GM23338 (cell line): ENCODE measurements around the gene EPC1. TPM values are rescaled to one million over a fixed set of nuclear protein-coding genes. Genes with fewer than 3 reads are reported as not detected.
A peak's percentile ranks its signal among the peaks of the same experiment; 100 is the strongest.

Experiments used
- ATAC-seq: fragments of 200-7000 bp; cut with Tn5 transposase; 3 replicates; pipeline ENCODE4 v1.9.1; 2020
- DNase-seq: peaks from one replicate; pipeline ENCODE4 v3.0.0-alpha.2; 2015; ENCODE audit warnings: low spot score
- H2AFZ ChIP-seq: fragments of 200-600 bp; sonication (generic); 2 replicates; pipeline ENCODE4 v1.8.0; 2016; ENCODE audit warnings: antibody characterized with exemption, mild to moderate bottlenecking, moderate library complexity
- H3F3A ChIP-seq: fragments of 200-600 bp; sonication (generic); replicated peaks from 2 replicates; pipeline ENCODE4 v1.8.0; 2017; ENCODE audit warnings: antibody characterized with exemption, mixed run types, low read depth
- H3K27ac ChIP-seq: fragments of 200-600 bp; sonication (generic); 2 replicates; pipeline ENCODE4 v1.6.1; 2016; ENCODE audit warnings: low read depth
- H3K27me3 ChIP-seq: fragments of 200-600 bp; sonication (generic); 2 replicates; pipeline ENCODE4 v1.8.0; 2016; ENCODE audit warnings: mild to moderate bottlenecking, mixed run types, moderate library complexity; ENCODE audit not compliant: insufficient read depth
- H3K36me3 ChIP-seq: fragments of 200-600 bp; sonication (generic); 2 replicates; pipeline ENCODE4 v1.8.0; 2016; ENCODE audit warnings: mild to moderate bottlenecking; ENCODE audit not compliant: insufficient read depth
- H3K4me1 ChIP-seq: fragments of 200-600 bp; sonication (generic); 2 replicates; pipeline ENCODE4 v1.8.0; 2016; ENCODE audit warnings: mild to moderate bottlenecking, moderate library complexity; ENCODE audit not compliant: insufficient read depth
- H3K4me2 ChIP-seq: fragments of 200-600 bp; sonication (generic); 2 replicates; pipeline ENCODE4 v1.7.1; 2017; ENCODE audit warnings: mixed run types
- H3K4me3 ChIP-seq: fragments of 200-600 bp; sonication (generic); 2 replicates; pipeline ENCODE4 v1.6.1; 2016; ENCODE audit warnings: mixed run types
- H3K79me2 ChIP-seq: fragments of 200-600 bp; sonication (generic); replicated peaks from 2 replicates; pipeline ENCODE4 v1.8.0; 2017; ENCODE audit warnings: mild to moderate bottlenecking; ENCODE audit not compliant: insufficient read depth
- H3K9me2 ChIP-seq: fragments of 200-600 bp; sonication (generic); 2 replicates; pipeline ENCODE4 v1.8.0; 2017; ENCODE audit not compliant: insufficient read depth
- H4K20me1 ChIP-seq: fragments of 200-600 bp; sonication (generic); replicated peaks from 2 replicates; pipeline ENCODE4 v1.8.0; 2017; ENCODE audit warnings: mild to moderate bottlenecking; ENCODE audit not compliant: insufficient read depth
- H3K27ac Mint-ChIP-seq: 2 replicates; pipeline ENCODE4 v1.8.0; 2020; ENCODE audit warnings: inconsistent platforms, mild to moderate bottlenecking, moderate library complexity, mixed read lengths
- H3K27me3 Mint-ChIP-seq: 3 replicates; pipeline ENCODE4 v1.8.0; 2022; ENCODE audit warnings: low read depth, mild to moderate bottlenecking, moderate library complexity, mixed read lengths, inconsistent platforms; ENCODE audit not compliant: insufficient read depth, poor library complexity
- H3K36me3 Mint-ChIP-seq: 3 replicates; pipeline ENCODE4 v1.8.0; 2021; ENCODE audit warnings: low read depth, mild to moderate bottlenecking, inconsistent platforms, moderate library complexity, mixed read lengths
- H3K4me1 Mint-ChIP-seq: 3 replicates; pipeline ENCODE4 v1.8.0; 2020; ENCODE audit warnings: mild to moderate bottlenecking, inconsistent platforms, mixed read lengths
- H3K4me3 Mint-ChIP-seq: 3 replicates; pipeline ENCODE4 v1.8.0; 2021; ENCODE audit warnings: moderate library complexity, mild to moderate bottlenecking, inconsistent platforms, mixed read lengths
- H3K9me3 Mint-ChIP-seq: 3 replicates; pipeline ENCODE4 v1.8.0; 2020; ENCODE audit warnings: moderate library complexity, mild to moderate bottlenecking, inconsistent platforms, mixed read lengths
- CTCF ChIP-seq, 2 experiments: fragments of 200-600 bp in 1 of 2; sonication (generic) in 1 of 2; conservative IDR thresholded peaks; 2 replicates each; pipeline versions ENCODE4 v1.5.1 to v1.6.1; 2016 to 2017; ENCODE audit warnings: antibody characterized with exemption in 2 of 2, low read depth in 2 of 2, mild to moderate bottlenecking in 2 of 2, moderate library complexity in 1 of 2
- NANOG ChIP-seq: IDR thresholded peaks from 2 replicates; pipeline ENCODE4 v1.6.1; 2016; ENCODE audit warnings: antibody characterized with exemption, borderline replicate concordance
- REST ChIP-seq: IDR thresholded peaks from one replicate; pipeline ENCODE4 v1.6.1; 2018; ENCODE audit warnings: antibody characterized with exemption; ENCODE audit not compliant: unreplicated experiment
- STAT1 ChIP-seq: IDR thresholded peaks from one replicate; pipeline ENCODE4 v1.6.1; 2016; ENCODE audit warnings: antibody characterized with exemption; ENCODE audit not compliant: unreplicated experiment
- polyA plus RNA-seq: library from polyadenylated mRNA; unstranded; fragments of >200 nt; fragmentation: Nextera tagmentation; extraction: Ambion mirVana; gene quantifications from 2 replicates; pipeline ENCODE4 v1.2.1, GENCODE V29; 2016
- total RNA-seq: library from RNA; depleted of rRNA; stranded (reverse); fragments of >200 nt; shearing (Covaris generic); gene quantifications from 2 replicates; pipeline ENCODE4 v1.2.3, GENCODE V29; 2014

Gene EPC1
- total and polyA plus RNA-seq, 2 experiments from 2014 or later, result 24.1 to 25.9 TPM

- Histone ChIP-seq H3K9me2 (no peaks in the 10 kb centered on the region), H2AFZ (peak overlapping the region; percentile 3; the same call in 1 of the 2 replicates), H3K27ac (no peak overlapping the region), H3K27me3 (no peaks in the 10 kb centered on the region), H4K20me1 (no peaks in the 10 kb centered on the region), H3K4me2 (no peak overlapping the region), H3K79me2 (no peaks in the 10 kb centered on the region), H3F3A (no peaks in the 10 kb centered on the region), H3K4me3 (no peak overlapping the region), H3K36me3 (no peaks in the 10 kb centered on the region), H3K4me1 (no peaks in the 10 kb centered on the region)
- Mint-ChIP-seq H3K36me3 (no peaks in the 10 kb centered on the region), H3K4me3 (no peak overlapping the region), H3K27ac (no peak overlapping the region), H3K9me3 (no peaks in the 10 kb centered on the region), H3K27me3 (peaks cover 7% of the 10 kb centered on the region), H3K4me1 (no peaks in the 10 kb centered on the region)
- TF ChIP-seq CTCF (conservative IDR thresholded peaks at IDR 0.05; ENCODE audit: low read depth in 2 of 2) (peak; percentile 92 to 96), NANOG (no peak)
- peak; percentile 81 for ATAC-seq
- DNase-seq, result peak; percentile 80
Observed at GRCh38 chr10:32256613-32257437, 90.1 kb downstream of the EPC1 start.

GRCh38 chr10:32253821-32254220 is 93.1 kb downstream of the EPC1 start:
- Histone ChIP-seq H2AFZ (peak overlapping the region; percentile 76), H3K9me2 (no peaks in the 10 kb centered on the region), H3K36me3 (no peaks in the 10 kb centered on the region), H3K79me2 (no peaks in the 10 kb centered on the region), H3K27me3 (no peaks in the 10 kb centered on the region), H3K4me2 (no peak overlapping the region), H3K4me3 (no peak overlapping the region), H3K27ac (no peak overlapping the region), H3K4me1 (no peaks in the 10 kb centered on the region), H3F3A (no peaks in the 10 kb centered on the region), H4K20me1 (no peaks in the 10 kb centered on the region)
- Mint-ChIP-seq H3K9me3 (no peaks in the 10 kb centered on the region), H3K27ac (no peak overlapping the region), H3K4me3 (no peak overlapping the region), H3K36me3 (no peaks in the 10 kb centered on the region), H3K4me1 (no peaks in the 10 kb centered on the region), H3K27me3 (peaks cover 4% of the 10 kb centered on the region)
- DNase-seq, result no peak
- ATAC-seq, result peak; percentile 56
- TF ChIP-seq CTCF (conservative IDR thresholded peaks at IDR 0.05; ENCODE audit: low read depth in 2 of 2) (peak in 1 of 2 experiments; percentile 13; a peak in 1 of 4 replicates), REST (no peak), STAT1 (no peak)
